Liver (tissue), 3 donors: ENCODE data around the gene TRIM45.

Source experiments
- CTCF ChIP-seq: fragments of 150-350 bp; IDR thresholded peaks from 2 replicates; pipeline ENCODE4 v1.5.1; 2017; ENCODE audit warnings: improper control_type of control experiment, low read depth, low read length; ENCODE audit not compliant: missing input control
- MAX ChIP-seq: IDR thresholded peaks from 2 replicates; pipeline ENCODE4 v1.6.1; 2016; ENCODE audit warnings: antibody characterized with exemption
- RAD21 ChIP-seq, 2 donors: IDR thresholded peaks; 2 replicates each; pipeline ENCODE4 v1.6.1; 2016; ENCODE audit warnings: antibody characterized with exemption in 2 of 2, mild to moderate bottlenecking in 2 of 2
- SP1 ChIP-seq: IDR thresholded peaks from 2 replicates; pipeline ENCODE4 v1.6.1; 2018; ENCODE audit warnings: antibody characterized with exemption, mild to moderate bottlenecking
- TAF1 ChIP-seq: conservative IDR thresholded peaks from 2 replicates; pipeline ENCODE4 v1.6.1; 2016; ENCODE audit warnings: antibody characterized with exemption, mild to moderate bottlenecking
- donor health status: healthy.
- donor health status: healthy.

- TF ChIP-seq CTCF (no peak), SP1 (no peak), RAD21 (IDR thresholded peaks at IDR 0.05) (no peak), MAX (no peak), TAF1 (no peak)
Measured at GRCh38 chr1:117107364-117107763, 14.2 kb downstream of the TRIM45 start.
